NCI-H510A treated with DMSO at 0.1 percent for 48 hours (cell line): ENCODE data around the gene DRAM1.
"Not testable (repeated sequence)": the region's sequence is repeated elsewhere in the genome, so short reads cannot be mapped to it uniquely, and the experiment has no call there.

Experiments used
- DNase-seq: peaks from one replicate; lab custom pipeline; 2025; lab: John Stamatoyannopoulos, UW

The DRAM1 gene

DNA sequence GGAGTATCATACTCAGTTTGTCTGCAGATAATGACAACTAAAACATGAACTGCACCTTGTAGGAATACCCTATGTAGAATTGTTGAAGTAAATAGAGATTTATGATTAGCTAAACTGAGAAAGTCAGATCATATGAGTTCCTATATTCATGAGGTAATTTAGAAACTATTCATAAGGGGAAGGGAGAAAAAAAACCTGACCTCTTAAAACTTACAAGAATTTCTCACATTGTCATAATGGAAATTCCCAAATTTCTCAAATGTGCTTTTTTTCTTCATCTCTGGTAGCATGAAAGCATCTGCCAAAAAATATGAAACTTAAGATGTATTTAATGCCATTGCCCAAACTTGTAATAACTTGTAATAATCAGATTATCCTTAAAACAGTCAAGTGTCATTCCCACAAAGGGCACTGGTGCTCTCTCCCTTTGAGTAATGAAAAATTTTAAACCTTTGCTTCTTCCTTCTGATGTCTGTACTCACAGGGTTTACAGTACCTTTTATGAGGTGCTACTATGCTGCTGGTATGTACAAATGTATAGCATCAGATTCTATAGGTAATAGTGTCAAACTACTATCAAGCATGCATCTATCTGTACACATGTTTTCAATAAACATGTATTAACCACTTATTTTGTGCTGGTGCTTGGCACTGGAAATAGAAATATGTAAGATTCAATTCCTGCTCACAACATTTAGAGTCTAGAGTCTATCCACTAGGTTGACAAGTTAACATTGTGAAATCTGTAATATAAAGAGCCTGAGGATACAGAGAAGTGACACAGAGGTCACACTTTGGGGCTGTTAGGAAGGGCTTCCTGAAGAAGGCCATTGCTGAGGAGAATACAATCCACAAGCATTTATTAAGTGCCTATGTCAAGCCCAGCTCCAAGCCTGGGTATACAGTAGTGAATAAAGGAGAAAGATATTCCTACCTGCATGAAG is 17.4 kb upstream of the DRAM1 start:
- DNase-seq = no peak

DNA sequence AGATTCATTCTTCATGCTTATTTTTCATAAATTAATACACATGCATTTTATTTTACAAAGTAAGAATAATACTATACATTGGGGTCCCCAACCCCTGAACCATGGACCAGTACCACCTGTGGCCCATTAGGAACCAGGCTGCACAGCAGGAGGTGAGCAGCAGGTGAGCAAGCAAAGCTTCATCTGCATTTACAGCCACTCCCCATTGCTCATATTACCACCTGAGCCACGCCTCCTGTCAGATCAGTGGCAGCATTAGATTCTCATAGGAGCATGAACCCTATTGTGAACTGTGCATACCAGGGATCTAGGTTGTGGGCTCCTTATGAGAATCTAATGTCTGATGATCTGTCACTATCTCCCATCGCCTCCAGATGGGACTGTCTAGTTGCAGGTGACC is 15.7 kb upstream of the DRAM1 start:
- DNase-seq = not testable (repeated sequence)

DNA sequence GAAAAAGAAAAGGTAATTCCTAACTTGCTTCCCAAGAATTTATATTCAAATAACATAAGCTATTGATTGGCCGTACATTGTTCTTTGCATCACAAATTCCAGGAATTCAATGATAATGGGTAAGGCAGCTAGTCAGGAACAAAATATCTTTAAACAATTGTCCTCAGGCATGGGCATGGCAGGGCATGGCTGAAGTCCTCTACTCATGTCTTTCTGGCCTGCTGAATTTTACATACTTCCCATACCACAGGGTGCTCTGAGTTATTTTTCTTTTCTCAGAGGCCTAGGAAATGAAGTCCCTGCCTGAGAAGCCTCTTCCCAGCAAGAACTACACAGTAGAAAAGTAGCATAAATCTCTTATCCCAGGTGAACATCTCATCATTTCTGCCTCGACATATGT is 15.1 kb upstream of the DRAM1 start:
- no peak for DNase-seq

DNA sequence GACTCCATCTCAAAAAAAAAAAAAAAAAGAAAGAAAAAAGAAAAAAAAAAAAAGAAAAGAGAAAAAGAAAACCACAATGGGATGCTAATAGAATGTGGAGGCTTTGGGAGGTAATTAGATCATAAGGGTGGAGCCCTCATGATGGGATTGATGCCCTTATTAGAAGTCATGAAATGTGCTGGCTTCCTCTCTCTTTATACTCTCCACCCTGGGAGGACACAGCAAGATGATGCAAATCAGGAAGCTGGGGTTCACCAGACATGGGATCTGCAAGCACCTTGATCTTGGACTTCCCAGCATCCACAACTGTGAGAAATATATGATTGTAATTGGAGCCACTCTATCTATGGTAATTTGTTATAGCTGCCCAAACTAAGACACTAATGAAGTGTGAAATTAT is 13.4 kb upstream of the DRAM1 start:
- DNase-seq = no peak

DNA sequence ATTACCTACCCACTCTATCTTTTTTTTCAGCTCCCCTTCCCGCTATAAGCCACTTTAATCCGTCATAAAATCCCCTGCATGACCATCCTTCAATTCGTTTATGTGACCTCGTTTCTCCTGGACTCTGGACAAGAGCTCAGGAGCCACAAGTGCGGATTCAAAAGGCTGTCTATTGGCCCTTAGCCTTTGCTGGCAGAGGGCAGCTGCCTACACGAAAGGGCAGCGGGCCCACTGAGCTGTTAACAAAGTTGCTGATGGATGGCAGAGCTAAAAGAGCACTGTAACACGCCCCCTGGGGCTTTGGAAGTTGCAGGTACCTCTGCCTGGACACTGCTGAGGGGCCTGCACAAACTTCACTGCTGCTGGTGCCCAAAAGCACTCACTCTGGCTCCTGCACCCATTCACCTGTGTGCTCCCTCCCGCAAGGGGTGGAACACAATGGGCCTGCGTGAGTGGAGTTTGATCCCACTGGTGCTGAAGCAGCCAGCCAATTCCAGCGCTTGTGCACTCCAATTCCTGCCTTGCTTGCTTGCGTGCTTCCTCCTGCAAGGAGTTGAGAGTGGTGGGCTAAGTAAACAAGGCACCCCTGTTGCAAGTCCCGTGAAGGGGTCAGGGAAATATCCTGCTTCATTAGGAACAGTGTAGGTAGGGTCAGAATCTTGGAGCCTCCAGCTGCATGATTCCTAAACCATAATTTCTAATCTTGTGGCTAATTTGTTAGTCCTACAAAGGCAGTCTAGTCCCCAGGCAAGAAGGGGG is 10.6 kb upstream of the DRAM1 start:
- no peak for DNase-seq

DNA sequence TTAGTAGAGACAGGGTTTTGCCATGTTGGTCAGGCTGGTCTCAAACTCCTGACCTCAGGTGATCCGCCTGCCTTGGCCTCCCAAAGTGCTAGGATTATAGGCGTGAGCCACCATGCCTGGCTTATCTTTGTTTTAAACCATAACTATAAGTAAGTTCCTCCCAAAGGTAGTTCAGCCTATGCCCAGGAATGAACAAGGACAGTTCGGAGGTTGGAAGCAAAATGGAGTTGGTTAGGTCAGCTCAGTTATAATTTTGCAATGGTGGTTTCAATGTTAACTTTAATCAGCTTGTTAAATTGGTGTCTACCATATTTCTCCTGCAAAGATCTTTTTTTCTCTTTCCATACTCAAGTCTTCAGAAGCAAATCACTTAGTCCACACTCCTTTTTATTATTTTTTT is 9.8 kb upstream of the DRAM1 start:
- not testable (repeated sequence) for DNase-seq

DNA sequence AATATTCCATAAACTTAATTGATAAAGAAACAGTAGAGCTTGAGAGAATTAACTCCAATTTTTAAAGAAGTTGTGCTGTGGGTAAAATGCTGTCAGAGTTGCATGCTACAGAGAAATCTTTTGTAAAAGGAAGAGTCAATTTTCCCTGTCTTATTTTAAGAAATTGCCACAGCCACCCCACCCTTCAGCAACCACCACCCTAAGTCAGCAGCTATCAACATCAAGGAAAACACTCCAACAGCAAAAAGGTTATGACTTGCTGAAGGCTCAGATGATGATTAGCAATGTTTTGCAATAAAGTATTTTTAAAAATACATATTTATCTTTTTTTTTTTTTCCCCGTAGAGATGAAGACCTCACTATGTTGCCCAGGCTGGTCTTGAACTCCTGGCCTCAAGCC is 6.5 kb upstream of the DRAM1 start:
- DNase-seq = no peak

DNA sequence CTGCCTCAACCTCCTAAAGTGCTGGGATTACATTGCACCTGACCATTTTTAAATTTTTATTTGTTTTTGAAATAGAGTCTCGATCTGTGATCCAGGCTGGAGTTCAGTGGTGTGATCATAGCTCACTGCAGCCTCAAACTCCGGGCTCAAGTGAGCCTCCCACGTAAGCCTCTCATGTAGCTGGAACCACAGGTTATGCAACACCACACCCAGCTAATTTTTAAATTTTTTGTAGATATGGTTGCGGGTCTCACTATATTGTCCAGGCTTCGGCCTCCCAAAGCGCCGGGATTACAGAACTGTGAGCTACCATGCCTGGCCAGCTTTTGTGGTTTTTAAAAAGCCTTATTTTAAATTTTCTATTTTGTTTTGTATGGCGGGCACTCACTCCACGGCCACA is 2.2 kb upstream of the DRAM1 start:
- no peak for DNase-seq

DNA sequence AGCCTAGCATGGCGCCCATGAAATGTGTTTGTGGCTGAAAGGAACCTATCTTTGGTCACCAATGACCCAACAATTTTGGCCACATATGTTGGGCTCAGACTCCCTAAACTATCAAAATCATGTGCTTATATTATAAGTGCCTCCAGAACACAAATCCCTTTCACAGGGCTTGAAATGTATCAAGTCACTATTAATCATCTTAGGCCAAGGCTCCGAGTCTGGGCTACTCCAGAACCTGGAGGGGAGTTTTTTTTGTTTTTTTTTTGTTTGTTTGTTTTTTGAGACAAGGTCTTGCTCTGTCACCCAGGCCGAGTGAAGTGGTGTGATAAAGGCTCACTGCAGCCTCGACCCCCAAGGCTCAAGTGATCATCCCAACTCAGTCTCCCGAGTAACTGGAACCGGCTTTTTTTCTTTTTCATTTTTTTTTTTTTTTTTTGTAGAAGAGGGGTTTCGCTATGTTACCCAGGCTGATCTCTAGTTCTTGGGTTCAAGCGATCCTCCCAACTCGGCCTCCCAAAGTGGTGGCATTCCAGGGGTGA is 989 bp upstream of the DRAM1 start:
- no peak for DNase-seq

DNA sequence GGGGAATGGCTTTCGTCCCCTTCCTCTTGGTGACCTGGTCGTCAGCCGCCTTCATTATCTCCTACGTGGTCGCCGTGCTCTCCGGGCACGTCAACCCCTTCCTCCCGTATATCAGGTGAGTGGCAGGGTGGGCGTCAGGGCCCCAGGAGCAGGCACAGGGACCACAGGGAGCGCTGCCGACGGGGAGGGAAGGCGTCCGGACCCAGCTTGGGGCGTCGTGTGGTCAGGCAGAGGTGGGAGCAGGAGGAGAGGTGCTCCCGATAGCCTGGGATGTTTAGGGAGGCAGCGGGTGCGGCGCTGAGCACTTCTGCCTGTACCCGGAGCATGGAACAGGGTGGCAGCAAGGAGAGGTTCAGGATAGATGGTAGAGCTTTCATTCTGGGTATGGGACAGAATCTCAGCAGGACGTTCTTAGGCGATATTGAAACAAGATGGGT is 444 bp downstream of the DRAM1 start:
- DNase-seq = no peak

DNA sequence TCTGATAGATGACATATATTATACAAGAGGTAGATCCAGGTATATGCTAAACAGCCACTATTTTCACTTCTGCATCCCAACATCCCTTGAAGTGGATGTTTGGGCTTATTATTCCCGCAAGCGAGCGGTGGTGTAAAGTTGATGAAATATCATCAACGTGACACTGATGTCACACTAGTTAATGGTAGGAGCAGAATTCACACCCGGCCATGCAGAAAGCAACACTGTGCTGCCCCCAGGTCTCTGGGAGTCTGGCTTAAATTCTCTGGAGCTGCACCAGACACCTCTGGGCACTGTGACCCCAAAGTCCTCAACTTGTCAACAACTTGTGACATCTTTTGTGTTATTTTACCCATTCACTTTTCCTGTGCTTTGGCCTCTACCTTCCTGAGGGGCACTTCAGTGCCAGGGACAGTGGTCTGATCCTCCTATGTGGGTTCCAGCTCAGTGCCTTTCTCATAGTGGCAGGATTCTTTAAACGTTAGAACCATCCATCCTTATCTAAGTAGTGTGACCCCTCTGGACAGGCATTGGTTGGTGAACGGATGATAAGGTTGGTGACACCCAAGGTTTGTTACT is 952 bp downstream of the DRAM1 start:
- DNase-seq = no peak

DNA sequence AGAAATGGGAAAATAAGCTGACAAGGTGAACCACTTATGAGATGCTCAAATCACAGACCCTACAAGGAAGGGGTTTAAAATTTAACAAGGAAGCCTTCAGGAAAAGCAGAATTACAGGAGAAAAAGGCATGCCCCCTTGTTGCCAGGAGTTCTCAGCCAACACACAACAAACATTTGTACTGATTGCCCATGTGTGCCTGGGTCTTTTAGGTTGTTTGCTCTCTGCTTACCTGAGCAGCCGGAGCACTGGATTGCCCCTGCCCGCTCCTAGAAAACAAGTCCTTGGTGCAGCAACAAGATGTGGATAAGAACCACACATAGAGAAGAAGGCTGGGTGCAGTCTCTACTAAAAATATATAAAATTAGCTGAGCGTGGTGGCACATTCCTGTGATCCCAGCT is 3.4 kb downstream of the DRAM1 start:
- no peak for DNase-seq

DNA sequence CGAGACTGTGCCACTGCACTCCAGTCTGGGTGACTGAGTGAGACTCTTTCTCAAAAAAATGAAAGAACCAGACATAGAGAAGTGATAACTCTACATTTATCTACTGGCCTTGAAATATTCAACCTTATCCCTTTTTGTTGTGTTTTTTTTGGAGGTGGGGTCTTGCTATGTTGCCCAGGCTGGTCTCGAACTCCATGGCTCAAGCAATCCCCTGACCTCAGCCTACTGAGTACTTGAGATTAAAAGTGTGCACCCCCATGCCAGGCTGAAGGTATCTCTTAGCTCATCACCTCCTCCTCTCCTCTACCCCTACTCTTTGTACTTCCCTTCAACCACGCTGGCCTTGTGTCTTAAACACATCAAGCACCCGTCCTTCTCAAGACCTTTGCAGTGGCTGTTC is 3.8 kb downstream of the DRAM1 start:
- no peak for DNase-seq

DNA sequence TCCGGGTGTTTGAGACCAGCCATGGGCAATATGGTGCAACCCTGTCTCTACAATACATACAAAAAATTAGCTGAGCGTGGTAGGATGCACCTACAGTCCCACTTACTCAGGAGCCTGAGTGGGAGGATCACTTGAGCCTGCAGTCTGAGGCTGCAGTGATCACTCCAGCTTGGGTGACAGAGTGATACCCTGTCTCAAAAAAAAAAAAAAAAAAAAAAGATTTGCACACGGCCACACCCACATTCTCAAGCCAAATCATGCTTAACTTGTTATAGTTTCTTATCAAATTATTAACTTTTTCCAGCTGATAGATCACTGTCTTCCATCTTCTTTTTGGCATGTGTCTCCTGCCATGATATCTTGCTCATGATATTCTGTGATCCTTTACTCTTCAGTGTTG is 6.8 kb downstream of the DRAM1 start:
- DNase-seq = no peak

DNA sequence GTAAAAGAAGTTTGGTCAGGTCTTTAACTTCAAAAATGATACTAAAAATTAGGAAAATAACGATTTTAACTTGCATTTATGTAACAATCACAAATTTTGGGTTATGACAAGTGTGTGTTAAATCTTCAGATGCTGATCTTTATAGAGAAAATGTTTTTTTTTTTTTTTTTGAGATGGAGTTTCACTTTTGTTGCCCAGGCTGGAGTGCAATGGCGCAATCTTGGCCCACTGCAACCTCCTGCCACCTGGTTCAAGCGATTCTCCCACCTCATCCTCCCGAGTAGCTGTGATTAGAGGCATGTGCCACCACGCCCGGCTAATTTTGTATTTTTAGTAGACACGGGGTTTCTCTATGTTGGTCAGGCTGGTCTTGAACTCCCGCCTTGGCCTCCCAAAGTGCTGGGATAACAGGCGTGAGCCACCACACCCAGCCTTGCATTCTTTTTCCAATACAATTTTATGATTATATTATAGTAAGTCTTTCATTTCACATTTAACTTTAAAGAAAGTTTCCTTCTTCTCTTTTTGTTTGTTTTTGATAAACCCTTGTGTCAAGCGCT is 7.5 kb downstream of the DRAM1 start:
- DNase-seq = not testable (repeated sequence)

DNA sequence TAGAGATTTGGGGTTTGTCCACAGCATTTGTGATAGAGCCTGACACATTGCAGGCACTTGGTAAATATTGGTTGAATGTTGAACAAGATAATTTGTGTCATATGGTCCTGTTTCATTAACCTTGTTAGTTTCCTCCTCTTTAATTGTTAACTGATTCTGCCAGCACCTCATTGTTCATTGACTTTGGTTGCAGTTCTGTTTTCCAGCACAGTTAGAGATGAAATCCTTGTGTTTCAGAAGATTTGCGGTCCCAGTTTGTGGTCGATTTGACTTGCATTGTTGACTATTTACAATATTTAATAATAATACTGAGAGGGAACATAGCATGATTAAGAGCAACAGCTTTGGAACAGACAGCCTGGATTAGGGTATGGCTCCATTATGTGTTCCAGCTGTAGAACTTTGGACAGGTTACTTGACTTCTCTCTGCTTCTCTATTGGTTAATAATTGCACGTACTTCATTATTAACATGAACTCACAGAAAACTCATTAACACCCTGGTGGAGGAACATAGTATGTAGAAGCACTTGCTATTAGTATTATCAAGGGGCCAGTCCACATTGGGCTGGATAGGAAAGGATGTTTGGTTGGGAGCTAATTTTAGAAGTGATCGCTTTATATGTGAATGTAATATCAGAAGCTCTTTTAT is 8.7 kb downstream of the DRAM1 start:
- DNase-seq = no peak

DNA sequence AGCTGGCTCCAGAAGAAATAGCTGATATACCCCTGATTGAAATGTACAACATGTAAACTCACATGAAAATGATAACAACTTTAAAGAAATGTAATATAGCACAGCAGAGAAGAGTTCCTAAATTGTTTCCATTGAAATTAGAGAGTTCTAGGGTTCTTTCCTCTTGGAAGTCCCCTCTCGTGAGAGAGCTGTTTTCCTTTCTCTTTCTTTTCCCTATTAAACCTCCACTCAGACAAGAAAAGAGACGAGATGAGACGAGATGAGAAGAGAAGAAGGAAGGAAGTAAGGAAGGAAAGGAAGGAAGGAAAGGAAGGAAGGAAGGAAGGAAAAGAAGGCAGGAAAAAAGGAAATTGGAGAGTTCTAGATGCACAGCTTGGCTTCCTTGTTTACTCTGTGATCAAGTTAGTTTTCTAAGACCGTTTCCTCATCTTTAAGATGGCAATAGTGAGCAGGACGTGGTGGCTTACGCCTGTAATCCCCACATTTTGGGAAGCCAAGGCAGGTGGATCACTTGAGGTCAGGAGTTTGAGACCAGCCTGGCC is 11.9 kb downstream of the DRAM1 start:
- no peak for DNase-seq

DNA sequence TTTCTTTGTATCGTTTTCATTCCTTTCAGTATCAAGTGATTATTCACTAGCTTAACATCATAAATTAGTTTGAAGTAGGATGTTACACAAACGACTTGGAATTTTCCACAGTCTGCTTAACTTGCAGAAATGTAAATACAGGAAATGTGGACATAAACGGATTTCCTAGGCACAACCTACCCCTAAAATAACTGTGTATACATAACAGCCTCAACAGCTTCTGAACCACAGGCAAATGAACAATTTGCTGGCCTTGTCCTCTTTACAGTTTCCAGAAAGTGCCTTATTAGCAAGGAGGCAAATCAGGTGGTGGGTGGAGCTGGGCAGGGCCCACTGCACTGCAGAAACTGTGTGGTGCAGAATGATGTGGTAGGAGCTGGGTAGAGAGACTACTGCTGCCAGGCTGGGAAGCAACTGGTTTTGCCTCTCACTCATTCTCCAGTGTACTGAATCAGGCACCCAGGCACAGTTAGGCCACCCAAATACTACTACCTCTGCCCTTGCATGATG is 14.1 kb downstream of the DRAM1 start:
- DNase-seq = peak; percentile 41

DNA sequence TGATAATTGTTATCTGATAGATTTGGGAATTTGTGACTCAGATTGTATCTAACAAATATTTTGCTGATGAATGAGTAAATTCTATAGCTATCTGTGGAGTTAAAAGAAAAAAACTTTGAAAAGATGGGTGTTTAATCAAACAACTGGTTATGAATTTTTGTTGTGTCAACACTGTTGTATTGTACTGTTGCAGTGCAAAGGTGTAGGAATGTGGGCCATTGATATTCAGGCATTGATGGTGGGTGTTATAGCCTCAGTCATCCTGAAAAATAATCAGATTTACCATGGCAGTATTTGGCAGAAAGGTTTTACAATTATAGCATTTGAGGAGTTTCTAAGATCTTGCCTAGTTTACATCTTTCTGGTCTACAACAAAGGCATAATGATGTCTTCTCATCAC is 15.4 kb downstream of the DRAM1 start:
- no peak for DNase-seq

DNA sequence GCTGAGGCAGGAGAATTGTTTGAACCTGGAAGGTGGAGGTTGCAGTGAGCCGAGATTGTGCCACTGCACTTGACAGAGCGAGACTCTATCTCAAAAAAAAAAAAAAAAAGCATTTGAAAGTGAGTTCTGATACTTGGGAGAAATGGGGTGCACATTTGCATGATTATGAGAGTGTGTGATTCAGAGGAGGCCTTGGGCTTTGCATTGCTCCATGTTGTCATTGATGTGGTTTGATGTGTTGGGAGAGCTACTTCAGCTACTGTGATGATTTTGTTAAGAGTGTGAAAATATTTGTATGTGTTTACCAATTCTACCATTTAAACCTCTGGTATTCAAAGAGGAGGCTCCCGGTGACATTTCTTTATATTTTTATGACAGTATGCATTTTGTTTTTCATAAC is 24.4 kb downstream of the DRAM1 start:
- DNase-seq = no peak

DNA sequence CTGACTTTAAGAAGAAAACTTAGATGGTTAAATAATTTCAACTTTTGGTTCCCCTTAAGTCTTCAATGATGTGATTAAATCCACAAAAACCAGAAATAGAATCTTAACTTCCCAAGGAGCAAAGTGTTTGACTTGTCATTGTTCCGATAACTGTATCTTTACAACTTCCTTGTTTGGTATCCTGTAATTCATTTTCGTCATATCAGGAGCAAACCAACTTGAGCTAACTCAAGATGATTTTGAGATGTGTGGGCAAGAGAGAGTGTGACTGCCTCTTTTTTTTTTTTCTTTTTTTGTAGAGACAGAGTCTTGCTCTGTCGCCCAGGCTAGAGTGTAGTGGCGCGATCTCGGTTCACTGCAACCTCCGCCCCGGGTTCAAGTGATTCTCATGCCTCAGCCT is 25.3 kb downstream of the DRAM1 start:
- DNase-seq = no peak
